K562 (cell line): ENCODE results near the gene LAGE3. TPM values are rescaled to one million over a fixed set of nuclear protein-coding genes. Genes with fewer than 3 reads are reported as not detected.

ENCODE experiments used
- DPF2 ChIP-seq: fragments of 450-650 bp; IDR thresholded peaks from 2 replicates; pipeline ENCODE4 v1.6.1; 2016
- PCBP1 ChIP-seq: fragments of 200-400 bp; formaldehyde crosslinking; IDR thresholded peaks from 2 replicates; pipeline ENCODE4 v1.6.1; 2018; ENCODE audit warnings: mild to moderate bottlenecking, low read depth, low read length; ENCODE audit not compliant: poor library complexity, severe bottlenecking
- TEAD1 ChIP-seq, 2 experiments: fragments of 450-650 bp in 1 of 2; sonication (generic) in 1 of 2; formaldehyde crosslinking; IDR thresholded peaks; 2 replicates each; pipeline versions ENCODE4 v1.4.0 to v1.8.0; 2020 to 2022; ENCODE audit warnings: mild to moderate bottlenecking in 2 of 2, missing genetic modification reagents in 1 of 2
- TEAD2 ChIP-seq: fragments of 450-650 bp; IDR thresholded peaks from 2 replicates; pipeline ENCODE4 v1.6.1; 2016; ENCODE audit warnings: missing genetic modification characterization, control low read depth, missing compliant biosample characterization
- TGIF2 ChIP-seq: sonication (generic); formaldehyde crosslinking; IDR thresholded peaks from 2 replicates; pipeline ENCODE4 v1.8.1; 2022; ENCODE audit warnings: mild to moderate bottlenecking, missing genetic modification reagents, moderate library complexity
- THRAP3 ChIP-seq: fragments of 450-650 bp; IDR thresholded peaks from 2 replicates; pipeline ENCODE4 v1.6.1; 2016; ENCODE audit warnings: mild to moderate bottlenecking, inconsistent platforms, borderline replicate concordance
- ZBTB7A ChIP-seq: IDR thresholded peaks from 2 replicates; pipeline ENCODE4 v1.6.1; 2011; ENCODE audit warnings: low read depth, mild to moderate bottlenecking, low read length, moderate library complexity, borderline replicate concordance; ENCODE audit not compliant: control insufficient read depth
- ZNF24 ChIP-seq: fragments of 450-650 bp; IDR thresholded peaks from 2 replicates; pipeline ENCODE4 v1.6.1; 2016
- ZNF584 ChIP-seq: fragments of 200-800 bp; sonication (Bioruptor generic); IDR thresholded peaks from 2 replicates; pipeline ENCODE4 v1.6.1; 2016; ENCODE audit warnings: low read depth, mild to moderate bottlenecking, missing genetic modification characterization, missing compliant biosample characterization
- ZNF785 ChIP-seq: fragments of 250-450 bp; sonication (Bioruptor Pico); IDR thresholded peaks from 2 replicates; pipeline ENCODE4 v1.4.0; 2020; ENCODE audit warnings: mild to moderate bottlenecking
- polyA plus RNA-seq, 8 experiments: library from polyadenylated mRNA; depleted of rRNA in 4 of 8; stranded (reverse) in 5 of 8; unstranded in 3 of 8; fragments of >200 nt; fragmentation: Nextera tagmentation in 2 of 8; fragmentation: Illumina TruSeq in 1 of 8; extraction: Ambion mirVana in 2 of 8; extraction: Trizol in 1 of 8; gene quantifications; 2 replicates each; pipeline versions ENCODE4 v1.2.1 to v1.2.3, GENCODE V29; 2011 to 2014; ENCODE audit warnings: inconsistent platforms in 1 of 8, missing spikeins in 1 of 8
- total RNA-seq, 7 experiments: library from RNA; depleted of rRNA in 6 of 7; stranded (reverse); fragments of >200 nt in 6 of 7; fragmentation: Illumina TruSeq in 2 of 7; extraction: Trizol in 2 of 7; gene quantifications; 2 replicates each; pipeline versions ENCODE4 v1.2.1 to v1.2.3, GENCODE V29; 2011 to 2021; ENCODE audit warnings: low replicate concordance in 1 of 7
- TF ChIP-seq, protein P1 (sequence below): IDR thresholded peaks from 2 replicates; pipeline ENCODE4 v1.6.1; 2016; ENCODE audit warnings: missing genetic modification characterization, missing compliant biosample characterization
- TF ChIP-seq, protein P2 (sequence below): fragments of 450-650 bp; IDR thresholded peaks from one replicate; pipeline ENCODE4 v1.6.1; 2018; ENCODE audit warnings: mild to moderate bottlenecking, moderate library complexity; ENCODE audit not compliant: partially characterized antibody
- TF ChIP-seq, protein P3 (sequence below): fragments of 450-650 bp; formaldehyde crosslinking; IDR thresholded peaks from 2 replicates; pipeline ENCODE4 v1.4.0; 2020; ENCODE audit warnings: mild to moderate bottlenecking, moderate library complexity
- TF ChIP-seq, protein P4 (sequence below): sonication (generic); IDR thresholded peaks from 2 replicates; pipeline ENCODE4 v1.6.1; 2016
- TF ChIP-seq, protein P5 (sequence below): fragments of 450-650 bp; IDR thresholded peaks from 2 replicates; pipeline ENCODE4 v1.6.1; 2016; ENCODE audit warnings: mild to moderate bottlenecking
- TF ChIP-seq, protein P6 (sequence below), 3 experiments: IDR thresholded peaks in 2 of 3; conservative IDR thresholded peaks in 1 of 3; 2 replicates each; pipeline ENCODE4 v1.5.1; 2011 to 2012; ENCODE audit warnings: low read length in 3 of 3, mild to moderate bottlenecking in 3 of 3, control low read depth in 2 of 3, improper control_type of control experiment in 1 of 3, inconsistent platforms in 1 of 3, low read depth in 1 of 3, mixed read lengths in 1 of 3, moderate library complexity in 1 of 3; ENCODE audit not compliant: insufficient read depth in 2 of 3

Gene LAGE3
- total and polyA plus RNA-seq, 9 of the 15 experiments (the other 6 are each of a cell fraction or from before 2014, with no cell fraction given), result 28.2 to 125 (median 35.8) TPM

GRCh38 chrX:154428176-154429171, 50.6 kb downstream of the LAGE3 start, which contains the start of gene ATP6AP1 (continued):
- TF ChIP-seq, protein P1, sequence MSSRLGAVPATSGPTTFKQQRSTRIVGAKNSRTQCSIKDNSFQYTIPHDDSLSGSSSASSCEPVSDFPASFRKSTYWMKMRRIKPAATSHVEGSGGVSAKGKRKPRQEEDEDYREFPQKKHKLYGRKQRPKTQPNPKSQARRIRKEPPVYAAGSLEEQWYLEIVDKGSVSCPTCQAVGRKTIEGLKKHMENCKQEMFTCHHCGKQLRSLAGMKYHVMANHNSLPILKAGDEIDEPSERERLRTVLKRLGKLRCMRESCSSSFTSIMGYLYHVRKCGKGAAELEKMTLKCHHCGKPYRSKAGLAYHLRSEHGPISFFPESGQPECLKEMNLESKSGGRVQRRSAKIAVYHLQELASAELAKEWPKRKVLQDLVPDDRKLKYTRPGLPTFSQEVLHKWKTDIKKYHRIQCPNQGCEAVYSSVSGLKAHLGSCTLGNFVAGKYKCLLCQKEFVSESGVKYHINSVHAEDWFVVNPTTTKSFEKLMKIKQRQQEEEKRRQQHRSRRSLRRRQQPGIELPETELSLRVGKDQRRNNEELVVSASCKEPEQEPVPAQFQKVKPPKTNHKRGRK, result no peak
- TF ChIP-seq TEAD2 (tag) (no peak), PCBP1 (no peak), ZBTB7A (0 out of 2 replicates have a peak, but pooled peaks have one; percentile 14), ZNF785 (CRISPR knock-in tag) (no peak), ZNF24 (no peak), TGIF2 (CRISPR knock-in tag) (no peak), DPF2 (0 out of 2 replicates have a peak, but pooled peaks have one; percentile 14), ZNF584 (CRISPR knock-in tag) (no peak), THRAP3 (no peak), TEAD1 (CRISPR knock-in tag; IDR thresholded peaks at IDR 0.05) (no peak)
- TF ChIP-seq, protein P2, sequence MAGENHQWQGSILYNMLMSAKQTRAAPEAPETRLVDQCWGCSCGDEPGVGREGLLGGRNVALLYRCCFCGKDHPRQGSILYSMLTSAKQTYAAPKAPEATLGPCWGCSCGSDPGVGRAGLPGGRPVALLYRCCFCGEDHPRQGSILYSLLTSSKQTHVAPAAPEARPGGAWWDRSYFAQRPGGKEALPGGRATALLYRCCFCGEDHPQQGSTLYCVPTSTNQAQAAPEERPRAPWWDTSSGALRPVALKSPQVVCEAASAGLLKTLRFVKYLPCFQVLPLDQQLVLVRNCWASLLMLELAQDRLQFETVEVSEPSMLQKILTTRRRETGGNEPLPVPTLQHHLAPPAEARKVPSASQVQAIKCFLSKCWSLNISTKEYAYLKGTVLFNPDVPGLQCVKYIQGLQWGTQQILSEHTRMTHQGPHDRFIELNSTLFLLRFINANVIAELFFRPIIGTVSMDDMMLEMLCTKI, result no peak
- TF ChIP-seq, protein P3, sequence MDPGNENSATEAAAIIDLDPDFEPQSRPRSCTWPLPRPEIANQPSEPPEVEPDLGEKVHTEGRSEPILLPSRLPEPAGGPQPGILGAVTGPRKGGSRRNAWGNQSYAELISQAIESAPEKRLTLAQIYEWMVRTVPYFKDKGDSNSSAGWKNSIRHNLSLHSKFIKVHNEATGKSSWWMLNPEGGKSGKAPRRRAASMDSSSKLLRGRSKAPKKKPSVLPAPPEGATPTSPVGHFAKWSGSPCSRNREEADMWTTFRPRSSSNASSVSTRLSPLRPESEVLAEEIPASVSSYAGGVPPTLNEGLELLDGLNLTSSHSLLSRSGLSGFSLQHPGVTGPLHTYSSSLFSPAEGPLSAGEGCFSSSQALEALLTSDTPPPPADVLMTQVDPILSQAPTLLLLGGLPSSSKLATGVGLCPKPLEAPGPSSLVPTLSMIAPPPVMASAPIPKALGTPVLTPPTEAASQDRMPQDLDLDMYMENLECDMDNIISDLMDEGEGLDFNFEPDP (CRISPR knock-in tag), result no peak
- TF ChIP-seq, protein P4, sequence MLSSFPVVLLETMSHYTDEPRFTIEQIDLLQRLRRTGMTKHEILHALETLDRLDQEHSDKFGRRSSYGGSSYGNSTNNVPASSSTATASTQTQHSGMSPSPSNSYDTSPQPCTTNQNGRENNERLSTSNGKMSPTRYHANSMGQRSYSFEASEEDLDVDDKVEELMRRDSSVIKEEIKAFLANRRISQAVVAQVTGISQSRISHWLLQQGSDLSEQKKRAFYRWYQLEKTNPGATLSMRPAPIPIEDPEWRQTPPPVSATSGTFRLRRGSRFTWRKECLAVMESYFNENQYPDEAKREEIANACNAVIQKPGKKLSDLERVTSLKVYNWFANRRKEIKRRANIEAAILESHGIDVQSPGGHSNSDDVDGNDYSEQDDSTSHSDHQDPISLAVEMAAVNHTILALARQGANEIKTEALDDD, result no peak
- TF ChIP-seq, protein P5, sequence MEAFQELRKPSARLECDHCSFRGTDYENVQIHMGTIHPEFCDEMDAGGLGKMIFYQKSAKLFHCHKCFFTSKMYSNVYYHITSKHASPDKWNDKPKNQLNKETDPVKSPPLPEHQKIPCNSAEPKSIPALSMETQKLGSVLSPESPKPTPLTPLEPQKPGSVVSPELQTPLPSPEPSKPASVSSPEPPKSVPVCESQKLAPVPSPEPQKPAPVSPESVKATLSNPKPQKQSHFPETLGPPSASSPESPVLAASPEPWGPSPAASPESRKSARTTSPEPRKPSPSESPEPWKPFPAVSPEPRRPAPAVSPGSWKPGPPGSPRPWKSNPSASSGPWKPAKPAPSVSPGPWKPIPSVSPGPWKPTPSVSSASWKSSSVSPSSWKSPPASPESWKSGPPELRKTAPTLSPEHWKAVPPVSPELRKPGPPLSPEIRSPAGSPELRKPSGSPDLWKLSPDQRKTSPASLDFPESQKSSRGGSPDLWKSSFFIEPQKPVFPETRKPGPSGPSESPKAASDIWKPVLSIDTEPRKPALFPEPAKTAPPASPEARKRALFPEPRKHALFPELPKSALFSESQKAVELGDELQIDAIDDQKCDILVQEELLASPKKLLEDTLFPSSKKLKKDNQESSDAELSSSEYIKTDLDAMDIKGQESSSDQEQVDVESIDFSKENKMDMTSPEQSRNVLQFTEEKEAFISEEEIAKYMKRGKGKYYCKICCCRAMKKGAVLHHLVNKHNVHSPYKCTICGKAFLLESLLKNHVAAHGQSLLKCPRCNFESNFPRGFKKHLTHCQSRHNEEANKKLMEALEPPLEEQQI, result no peak
- TF ChIP-seq, protein P6, sequence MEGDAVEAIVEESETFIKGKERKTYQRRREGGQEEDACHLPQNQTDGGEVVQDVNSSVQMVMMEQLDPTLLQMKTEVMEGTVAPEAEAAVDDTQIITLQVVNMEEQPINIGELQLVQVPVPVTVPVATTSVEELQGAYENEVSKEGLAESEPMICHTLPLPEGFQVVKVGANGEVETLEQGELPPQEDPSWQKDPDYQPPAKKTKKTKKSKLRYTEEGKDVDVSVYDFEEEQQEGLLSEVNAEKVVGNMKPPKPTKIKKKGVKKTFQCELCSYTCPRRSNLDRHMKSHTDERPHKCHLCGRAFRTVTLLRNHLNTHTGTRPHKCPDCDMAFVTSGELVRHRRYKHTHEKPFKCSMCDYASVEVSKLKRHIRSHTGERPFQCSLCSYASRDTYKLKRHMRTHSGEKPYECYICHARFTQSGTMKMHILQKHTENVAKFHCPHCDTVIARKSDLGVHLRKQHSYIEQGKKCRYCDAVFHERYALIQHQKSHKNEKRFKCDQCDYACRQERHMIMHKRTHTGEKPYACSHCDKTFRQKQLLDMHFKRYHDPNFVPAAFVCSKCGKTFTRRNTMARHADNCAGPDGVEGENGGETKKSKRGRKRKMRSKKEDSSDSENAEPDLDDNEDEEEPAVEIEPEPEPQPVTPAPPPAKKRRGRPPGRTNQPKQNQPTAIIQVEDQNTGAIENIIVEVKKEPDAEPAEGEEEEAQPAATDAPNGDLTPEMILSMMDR (IDR thresholded peaks at IDR 0.05 in 2 of 3, conservative IDR thresholded peaks at IDR 0.05 in 1 of 3; ENCODE audit: insufficient read depth in 2 of 3, low read depth in 1 of 3, low read length in 3 of 3), result peak in 2 of 3 experiments; percentile 17 to 20; a peak in 2 of 6 replicates
